ENCODE results near the gene SHKBP1. TPM values are rescaled to one million over a fixed set of nuclear protein-coding genes. Genes with fewer than 3 reads are reported as not detected.
"Not testable (repeated sequence)": the region's sequence is repeated elsewhere in the genome, so short reads cannot be mapped to it uniquely, and the experiment has no call there.

Gene SHKBP1
- total RNA-seq, 1 experiment from 2014 or later = 17.6 TPM

DNA sequence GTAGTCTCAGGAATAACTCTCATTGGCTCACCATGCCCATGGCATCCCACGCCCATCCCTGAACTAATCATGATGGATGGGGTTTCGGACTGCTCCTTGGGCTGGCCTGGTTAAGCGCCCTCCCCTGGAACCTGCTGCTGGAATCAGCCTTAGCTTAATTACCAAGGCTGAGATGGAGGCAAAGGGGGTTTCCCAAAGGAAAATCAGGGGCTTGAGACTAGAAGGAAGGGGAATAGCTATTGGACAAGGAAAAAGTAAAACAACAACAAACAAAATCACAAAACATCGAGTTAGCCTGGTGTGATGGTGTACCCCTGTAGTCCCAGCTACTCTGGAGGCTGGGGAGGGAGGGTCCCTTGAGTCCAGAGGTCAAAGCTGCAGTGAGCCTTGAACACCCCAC, 25.7 kb upstream of the SHKBP1 start:
- in situ Hi-C loops (cut with HindIII; ENCODE audit: low pct_unique_long_range_greater_than_20kb, low sequenced_read_pairs) = no loop called here
- no peak for DNase-seq (ENCODE audit: low read depth, low spot score)

DNA sequence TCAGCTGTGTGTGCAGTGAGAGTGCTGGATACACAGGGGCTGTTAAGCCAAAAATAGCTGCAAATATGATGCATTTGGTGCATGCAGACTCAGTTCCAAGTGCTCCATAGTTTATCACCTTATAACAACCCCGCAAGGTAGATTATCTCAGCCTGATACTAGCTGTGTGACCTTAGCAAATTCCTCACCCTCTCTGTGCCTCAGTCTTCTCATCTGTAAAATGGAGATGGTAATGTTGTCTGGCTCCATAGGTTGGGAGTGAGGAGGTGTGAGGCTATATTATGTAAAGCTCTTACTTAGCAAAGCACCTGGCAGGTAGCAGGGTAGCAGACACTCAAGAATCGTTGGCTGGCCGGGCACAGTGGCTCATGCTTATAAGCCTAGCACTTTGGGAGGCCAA, 23.8 kb upstream of the SHKBP1 start:
- in situ Hi-C loops (cut with HindIII; ENCODE audit: low pct_unique_long_range_greater_than_20kb, low sequenced_read_pairs) = no loop called here
- DNase-seq (ENCODE audit: low read depth, low spot score) = no peak

DNA sequence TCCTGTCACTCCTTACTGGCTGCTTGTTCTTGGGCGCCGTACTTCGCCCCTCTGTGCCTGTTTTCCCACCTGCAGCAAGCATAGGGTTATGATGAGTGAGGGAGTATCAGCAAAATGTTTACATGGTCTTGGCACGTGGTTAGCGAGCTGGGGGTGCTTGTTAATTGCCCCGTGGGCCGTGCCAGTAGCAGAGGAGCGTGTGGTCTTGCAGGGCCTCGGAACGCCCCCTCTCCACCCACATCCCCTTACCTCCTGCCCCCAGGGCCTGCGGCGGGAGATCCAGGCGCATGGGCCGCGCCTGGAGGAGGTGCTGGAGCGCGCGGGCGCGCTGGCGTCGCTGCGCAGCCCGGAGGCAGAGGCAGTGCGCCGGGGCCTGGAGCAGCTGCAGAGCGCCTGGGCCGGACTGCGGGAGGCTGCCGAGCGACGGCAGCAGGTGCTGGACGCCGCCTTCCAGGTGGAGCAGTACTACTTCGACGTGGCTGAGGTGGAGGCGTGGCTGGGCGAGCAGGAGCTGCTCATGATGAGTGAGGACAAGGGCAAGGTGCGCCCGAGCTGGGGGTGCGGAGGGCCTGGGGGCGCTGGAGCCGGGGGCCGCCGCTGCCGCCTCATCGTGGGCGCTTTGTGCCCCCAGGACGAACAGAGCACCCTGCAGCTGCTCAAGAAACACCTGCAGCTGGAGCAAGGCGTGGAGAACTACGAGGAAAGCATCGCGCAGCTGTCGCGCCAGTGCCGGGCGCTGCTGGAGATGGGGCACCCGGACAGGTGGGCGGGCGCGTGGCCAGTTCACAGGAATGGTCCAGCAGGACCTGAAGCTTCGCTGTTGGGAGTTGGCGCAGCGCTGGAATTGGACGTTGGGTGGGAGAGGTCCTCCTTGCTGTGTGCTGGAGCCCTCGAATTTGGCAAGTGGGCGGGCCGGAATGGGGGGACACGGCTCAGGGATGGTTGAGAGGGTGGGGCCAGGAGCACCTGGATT, 22.5 kb upstream of the SHKBP1 start:
- in situ Hi-C loops (cut with HindIII; ENCODE audit: low pct_unique_long_range_greater_than_20kb, low sequenced_read_pairs) = no loop called here
- DNase-seq (ENCODE audit: low read depth, low spot score) = no peak

DNA sequence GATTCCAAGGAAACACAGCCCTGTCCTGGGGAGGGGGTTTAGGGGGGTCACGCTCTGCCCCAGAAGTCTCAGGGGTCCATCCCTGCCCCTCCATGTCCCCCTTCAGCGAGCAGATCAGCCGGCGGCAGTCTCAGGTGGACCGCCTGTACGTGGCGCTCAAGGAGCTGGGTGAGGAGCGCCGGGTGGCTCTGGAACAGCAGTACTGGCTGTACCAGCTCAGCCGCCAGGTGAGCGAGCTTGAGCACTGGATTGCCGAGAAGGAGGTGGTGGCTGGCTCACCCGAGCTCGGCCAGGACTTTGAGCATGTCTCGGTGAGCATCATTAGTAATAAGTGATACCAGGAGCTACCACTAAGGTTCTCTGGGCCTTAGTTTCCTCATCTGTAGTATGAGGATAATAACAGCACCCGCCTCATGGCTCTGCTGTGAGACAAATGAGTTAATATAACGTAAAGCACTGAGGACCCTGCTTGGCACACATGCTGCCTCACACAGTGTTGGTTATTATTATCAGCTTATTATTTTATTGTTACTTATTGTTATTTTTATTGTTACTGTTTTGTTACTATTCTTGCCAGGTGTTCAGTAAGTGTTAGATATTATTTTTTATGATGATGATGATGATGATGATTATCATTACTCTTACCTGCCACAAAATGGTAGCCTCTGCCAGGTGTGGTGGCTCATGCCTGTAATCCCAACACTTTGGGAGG, 20.5 kb upstream of the SHKBP1 start:
- in situ Hi-C loops (cut with HindIII; ENCODE audit: low pct_unique_long_range_greater_than_20kb, low sequenced_read_pairs) = no loop called here
- no peak for DNase-seq (ENCODE audit: low read depth, low spot score)

DNA sequence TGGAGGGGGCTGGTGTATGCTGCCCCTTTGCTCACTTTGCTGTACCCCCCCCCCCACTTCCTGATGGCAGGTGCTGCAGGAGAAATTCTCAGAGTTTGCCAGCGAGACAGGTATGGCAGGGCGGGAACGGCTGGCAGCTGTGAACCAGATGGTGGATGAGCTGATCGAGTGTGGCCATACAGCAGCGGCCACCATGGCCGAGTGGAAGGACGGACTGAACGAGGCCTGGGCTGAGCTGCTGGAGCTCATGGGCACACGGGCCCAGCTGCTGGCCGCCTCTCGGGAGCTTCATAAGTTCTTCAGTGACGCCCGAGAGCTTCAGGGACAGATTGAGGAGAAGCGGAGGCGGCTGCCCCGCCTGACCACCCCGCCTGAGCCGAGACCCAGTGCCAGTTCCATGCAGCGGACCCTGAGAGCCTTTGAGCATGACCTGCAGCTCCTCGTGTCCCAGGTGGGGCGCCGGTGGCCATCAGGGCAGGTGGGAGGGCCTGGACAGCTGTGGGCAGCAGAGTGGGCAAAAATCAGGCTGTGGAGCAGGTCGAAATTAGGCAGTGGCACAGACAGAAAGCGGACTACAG, 19.6 kb upstream of the SHKBP1 start:
- DNase-seq (ENCODE audit: low read depth, low spot score) = no peak
- in situ Hi-C loops (cut with HindIII; ENCODE audit: low pct_unique_long_range_greater_than_20kb, low sequenced_read_pairs) = no loop called here

DNA sequence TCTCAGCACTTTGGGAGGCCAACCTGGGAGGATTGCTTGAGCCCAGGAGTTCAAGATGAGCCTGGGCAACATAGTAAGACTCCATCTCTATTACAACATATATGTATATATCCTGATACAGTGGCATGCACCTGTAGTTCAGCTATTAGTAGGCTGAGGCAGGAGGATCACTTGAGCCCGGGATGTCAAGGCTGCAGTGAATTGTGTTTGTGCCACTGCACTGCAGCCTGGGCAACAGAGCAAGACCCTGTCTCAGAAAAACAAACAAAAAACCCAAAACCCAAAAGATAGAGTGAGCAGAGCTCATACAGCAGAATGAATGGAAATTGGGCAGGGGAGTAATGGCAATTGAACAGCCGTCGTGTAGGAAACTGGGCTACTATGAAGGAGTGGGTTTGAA, 17.3 kb upstream of the SHKBP1 start:
- DNase-seq (ENCODE audit: low read depth, low spot score) = no peak
- in situ Hi-C loops (cut with HindIII; ENCODE audit: low pct_unique_long_range_greater_than_20kb, low sequenced_read_pairs) = no loop called here

DNA sequence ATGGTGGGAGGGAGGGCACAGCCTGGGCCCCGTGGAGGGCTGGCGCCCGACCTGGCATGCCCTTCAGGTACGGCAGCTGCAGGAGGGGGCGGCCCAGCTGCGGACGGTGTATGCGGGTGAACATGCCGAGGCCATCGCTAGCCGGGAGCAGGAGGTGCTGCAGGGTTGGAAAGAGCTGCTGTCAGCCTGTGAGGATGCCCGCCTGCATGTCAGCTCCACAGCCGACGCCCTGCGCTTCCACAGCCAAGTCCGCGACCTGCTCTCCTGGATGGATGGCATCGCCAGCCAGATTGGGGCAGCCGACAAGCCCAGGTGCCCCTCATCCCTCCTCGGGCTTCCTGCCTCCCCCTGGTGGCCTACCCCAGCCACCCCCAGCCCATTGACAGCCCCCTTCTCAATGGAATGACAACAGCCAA, 16.6 kb upstream of the SHKBP1 start:
- no peak for DNase-seq (ENCODE audit: low read depth, low spot score)
- in situ Hi-C loops (cut with HindIII; ENCODE audit: low pct_unique_long_range_greater_than_20kb, low sequenced_read_pairs) = no loop called here

DNA sequence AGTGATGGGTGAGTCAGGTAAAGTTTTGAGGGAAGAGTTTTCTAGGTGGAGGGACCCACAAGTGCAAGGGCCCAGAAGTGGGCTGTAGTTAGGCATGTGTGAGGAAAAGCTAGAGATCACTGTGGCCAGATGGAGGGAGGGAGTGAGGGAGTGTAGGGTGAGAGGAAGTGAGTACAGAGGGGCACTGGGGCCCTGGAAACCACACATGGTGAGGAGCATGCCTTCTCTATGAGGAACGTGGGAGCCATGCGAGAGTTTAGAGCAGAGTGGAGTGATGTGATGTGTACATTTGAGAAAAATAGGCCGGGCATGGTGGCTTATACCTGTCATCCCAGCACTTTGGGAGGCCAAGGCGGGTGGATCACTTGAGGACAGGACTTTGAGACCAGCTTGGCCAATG, 14.7 kb upstream of the SHKBP1 start:
- DNase-seq (ENCODE audit: low read depth, low spot score) = no peak
- in situ Hi-C loops (cut with HindIII; ENCODE audit: low pct_unique_long_range_greater_than_20kb, low sequenced_read_pairs) = no loop called here

DNA sequence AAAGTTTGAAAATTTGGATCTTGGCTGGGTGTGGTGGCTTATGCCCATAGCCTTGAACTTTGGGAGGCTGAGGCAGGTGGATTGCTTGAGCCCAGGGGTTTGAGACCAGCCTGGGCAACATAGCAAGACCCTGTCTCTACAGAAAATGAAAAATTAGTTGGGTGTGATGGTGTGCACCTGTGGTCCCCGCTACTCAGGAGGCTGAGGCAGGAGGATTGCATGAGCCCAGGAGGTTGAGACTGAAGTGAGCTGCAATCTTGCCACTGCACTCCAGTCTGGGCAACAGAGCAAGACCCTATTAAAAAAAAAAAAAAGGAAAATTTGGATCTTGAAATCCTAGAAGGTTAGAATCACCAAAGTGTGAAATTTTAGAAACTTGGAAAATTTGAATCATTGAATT, 12.1 kb upstream of the SHKBP1 start:
- in situ Hi-C loops (cut with HindIII; ENCODE audit: low pct_unique_long_range_greater_than_20kb, low sequenced_read_pairs); DNase-seq (ENCODE audit: low read depth, low spot score): not testable (repeated sequence)

DNA sequence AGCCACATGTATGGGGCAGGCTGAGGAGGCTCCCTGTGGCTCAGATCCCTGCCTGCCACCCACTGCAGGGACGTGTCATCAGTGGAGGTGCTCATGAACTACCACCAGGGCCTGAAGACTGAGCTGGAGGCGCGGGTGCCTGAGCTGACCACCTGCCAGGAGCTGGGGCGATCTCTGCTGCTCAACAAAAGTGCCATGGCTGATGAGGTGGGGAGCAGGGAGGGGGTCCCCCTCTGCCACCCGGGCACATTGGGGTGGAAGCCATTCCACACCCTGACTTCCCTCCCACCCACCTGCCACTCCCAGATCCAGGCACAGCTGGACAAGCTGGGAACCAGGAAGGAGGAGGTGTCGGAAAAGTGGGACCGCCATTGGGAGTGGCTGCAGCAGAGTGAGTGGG, 11.3 kb upstream of the SHKBP1 start:
- in situ Hi-C loops (cut with HindIII; ENCODE audit: low pct_unique_long_range_greater_than_20kb, low sequenced_read_pairs) = no loop called here

DNA sequence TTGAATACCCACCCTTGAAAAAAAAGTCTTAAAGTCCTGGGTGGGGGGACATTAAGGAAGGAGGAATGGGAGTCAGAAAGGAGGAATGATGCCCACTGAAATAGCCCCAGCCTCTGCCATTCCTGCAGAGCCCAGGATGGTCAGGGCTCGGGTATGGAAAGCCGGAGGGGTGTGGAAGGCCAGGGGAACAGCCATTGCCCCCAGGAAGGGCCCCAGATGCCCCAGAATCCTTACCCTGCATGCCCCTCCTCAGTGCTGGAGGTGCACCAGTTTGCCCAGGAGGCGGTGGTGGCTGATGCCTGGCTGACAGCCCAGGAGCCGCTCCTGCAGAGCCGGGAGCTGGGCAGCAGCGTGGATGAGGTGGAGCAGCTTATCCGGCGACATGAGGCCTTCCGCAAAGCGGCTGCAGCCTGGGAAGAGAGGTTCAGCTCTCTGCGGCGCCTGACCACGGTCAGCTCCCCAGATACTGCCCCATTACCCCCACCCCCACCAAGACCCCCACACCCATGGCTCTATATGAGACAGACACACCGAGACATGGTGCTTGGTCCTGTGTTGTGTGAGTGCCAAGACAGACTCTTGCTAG, 10.7 kb upstream of the SHKBP1 start:
- no peak for DNase-seq (ENCODE audit: low read depth, low spot score)
- in situ Hi-C loops (cut with HindIII; ENCODE audit: low pct_unique_long_range_greater_than_20kb, low sequenced_read_pairs) = no loop called here

More for the DNA sequence above, 11.3 kb upstream of the SHKBP1 start:
- DNase-seq (ENCODE audit: low read depth, low spot score) = no peak

DNA sequence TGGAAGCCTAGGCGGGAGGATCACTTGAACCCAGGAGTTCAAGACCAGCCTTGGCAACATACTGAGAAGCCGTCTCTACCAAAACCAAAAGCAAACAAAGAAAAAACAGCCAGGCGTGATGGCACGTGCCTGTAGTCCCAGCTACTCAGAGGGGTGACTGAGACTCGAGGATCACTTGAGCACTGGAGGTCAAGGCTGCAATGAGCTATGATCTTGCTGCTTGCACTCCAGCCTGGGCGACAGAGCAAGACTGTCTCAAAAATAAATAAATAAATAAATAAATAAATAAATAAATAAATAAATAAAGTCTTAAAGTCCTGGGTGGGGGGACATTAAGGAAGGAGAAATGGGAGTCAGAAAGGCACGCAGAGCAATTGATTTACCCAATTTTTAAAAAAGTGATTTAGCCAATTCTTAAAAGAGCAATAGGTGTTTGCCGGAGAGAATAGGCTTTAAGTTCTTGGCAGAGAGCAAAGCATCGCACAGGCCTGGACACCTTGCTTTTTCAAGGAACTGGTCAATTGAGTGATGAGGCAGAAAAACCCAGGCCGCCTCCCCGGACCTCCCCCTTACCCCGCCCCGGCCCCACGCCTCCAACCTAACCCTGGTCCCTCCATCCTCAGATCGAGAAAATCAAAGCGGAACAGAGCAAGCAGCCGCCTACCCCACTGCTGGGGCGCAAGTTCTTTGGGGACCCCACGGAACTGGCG, 9.5 kb upstream of the SHKBP1 start:
- DNase-seq (ENCODE audit: low read depth, low spot score) = no peak
- in situ Hi-C loops (cut with HindIII; ENCODE audit: low pct_unique_long_range_greater_than_20kb, low sequenced_read_pairs) = no loop called here

DNA sequence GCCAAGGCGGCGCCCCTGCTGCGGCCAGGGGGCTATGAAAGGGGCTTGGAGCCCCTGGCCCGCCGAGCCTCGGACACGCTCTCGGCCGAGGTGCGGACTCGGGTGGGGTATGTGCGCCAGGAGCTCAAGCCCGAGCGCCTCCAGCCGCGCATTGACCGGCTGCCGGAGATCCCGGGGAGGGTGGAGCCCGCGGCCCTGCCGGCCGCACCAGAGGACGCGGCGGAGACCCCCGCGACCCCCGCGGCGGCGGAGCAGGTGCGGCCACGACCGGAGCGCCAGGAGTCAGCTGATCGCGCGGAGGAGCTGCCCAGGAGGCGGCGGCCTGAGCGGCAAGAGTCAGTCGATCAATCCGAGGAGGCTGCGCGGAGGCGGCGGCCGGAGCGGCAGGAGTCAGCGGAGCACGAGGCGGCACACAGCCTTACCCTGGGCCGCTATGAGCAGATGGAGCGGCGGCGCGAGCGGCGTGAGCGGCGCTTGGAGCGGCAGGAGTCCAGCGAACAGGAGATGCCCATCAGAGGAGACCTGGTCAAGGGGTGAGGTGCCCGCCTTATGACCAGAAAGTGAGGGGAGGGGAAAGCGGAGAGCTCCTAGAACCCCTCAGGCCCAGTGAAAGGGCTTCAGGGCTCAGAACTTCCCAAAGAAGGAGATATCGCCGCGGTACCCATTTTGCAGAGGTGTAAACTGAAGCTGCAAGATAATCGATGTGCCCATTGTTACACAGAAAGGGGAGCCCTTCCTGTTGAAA, 8.8 kb upstream of the SHKBP1 start:
- DNase-seq (ENCODE audit: low read depth, low spot score) = no peak
- in situ Hi-C loops (cut with HindIII; ENCODE audit: low pct_unique_long_range_greater_than_20kb, low sequenced_read_pairs) = no loop called here

DNA sequence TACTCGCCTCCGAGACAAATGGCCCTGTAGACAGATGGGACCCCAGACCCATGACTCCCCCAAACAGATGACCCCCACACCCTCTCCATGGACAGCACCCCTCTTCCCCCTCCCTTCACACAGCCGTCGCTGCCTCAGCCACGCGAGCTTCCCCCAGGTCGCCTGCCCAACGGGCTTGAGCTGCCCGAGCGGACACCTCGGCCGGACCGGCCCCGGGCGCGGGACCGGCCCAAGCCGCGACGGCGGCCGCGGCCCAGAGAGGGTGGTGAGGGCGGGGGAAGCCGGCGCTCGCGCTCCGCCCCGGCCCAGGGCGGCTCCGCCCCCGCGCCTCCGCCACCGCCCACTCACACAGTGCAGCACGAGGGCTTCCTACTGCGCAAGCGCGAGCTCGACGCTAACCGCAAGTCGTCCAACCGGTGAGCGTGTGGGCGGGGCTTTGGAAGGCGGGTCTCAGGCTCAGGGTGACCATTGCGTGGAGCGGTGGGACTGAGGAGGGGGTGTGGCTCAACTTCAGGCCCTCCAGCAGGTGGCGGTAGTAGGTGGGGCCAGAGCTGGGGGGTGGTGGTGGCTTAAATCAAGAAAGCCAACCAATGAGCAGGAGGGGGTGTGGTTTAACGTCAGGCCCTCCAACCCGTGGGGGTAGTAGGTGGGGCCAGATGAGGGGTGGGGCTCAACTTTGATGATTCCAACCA, 6.2 kb upstream of the SHKBP1 start:
- DNase-seq (ENCODE audit: low read depth, low spot score) = peak; percentile 99
- in situ Hi-C loops (cut with HindIII; ENCODE audit: low pct_unique_long_range_greater_than_20kb, low sequenced_read_pairs) = no loop called here

DNA sequence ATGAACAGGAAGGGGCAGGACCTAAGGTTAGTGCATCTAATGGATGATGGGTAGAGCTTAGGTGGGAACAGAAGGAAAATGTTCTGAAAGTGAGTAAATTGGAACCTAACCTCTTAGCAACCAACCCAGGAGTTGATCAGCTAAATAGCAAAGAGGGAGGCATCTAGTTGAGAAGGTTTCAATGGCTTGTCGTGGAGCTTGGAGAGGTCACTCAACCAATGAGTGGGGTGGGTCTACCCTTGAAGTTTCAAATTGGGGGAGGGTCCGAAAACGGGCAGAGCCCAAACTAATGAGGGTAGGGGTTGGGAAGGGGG, 5.7 kb upstream of the SHKBP1 start:
- in situ Hi-C loops (cut with HindIII; ENCODE audit: low pct_unique_long_range_greater_than_20kb, low sequenced_read_pairs) = no loop called here

DNA sequence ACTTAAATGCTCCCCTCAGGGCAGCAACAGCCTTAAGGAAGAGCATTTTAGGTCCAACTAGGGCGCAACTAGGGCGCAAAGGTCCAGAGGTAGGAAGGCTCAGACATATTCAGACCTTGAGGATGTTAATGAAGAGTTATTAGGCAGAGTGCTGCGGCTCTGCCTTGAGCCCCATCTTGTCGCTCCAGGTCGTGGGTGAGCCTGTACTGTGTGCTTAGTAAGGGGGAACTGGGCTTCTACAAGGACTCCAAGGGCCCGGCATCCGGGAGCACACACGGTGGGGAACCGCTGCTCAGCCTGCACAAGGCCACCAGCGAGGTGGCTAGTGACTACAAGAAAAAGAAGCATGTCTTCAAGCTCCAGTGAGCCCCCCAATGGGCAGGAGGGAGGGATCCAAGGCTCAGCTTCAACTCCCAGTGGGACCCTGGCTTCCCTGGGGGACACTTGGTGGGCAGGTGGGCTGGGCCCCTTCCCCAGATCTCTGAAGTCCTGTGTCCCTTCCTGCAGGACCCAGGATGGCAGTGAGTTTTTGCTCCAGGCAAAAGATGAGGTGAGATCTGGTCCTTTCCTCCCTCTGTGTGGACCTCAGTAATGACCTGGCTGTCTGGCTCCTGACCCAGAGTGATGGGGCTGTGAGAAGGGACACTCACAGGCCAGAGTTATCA, 4.7 kb upstream of the SHKBP1 start:
- in situ Hi-C loops (cut with HindIII; ENCODE audit: low pct_unique_long_range_greater_than_20kb, low sequenced_read_pairs) = no loop called here
- no peak for DNase-seq (ENCODE audit: low read depth, low spot score)

More for the DNA sequence above, 5.7 kb upstream of the SHKBP1 start:
- DNase-seq (ENCODE audit: low read depth, low spot score) = no peak

Data from SK-MEL-5 (cell line).